Gastroesophageal sphincter (tissue), 4 donors: Measurements from ENCODE around the gene TTC33. TPM values are rescaled to one million over a fixed set of nuclear protein-coding genes. Genes with fewer than 3 reads are reported as not detected.

Experiments
- ATAC-seq: fragments of 150-250 bp; one replicate; pipeline ENCODE4 v1.9.1; 2016; ENCODE audit warnings: mild to moderate bottlenecking, moderate library complexity
- H3K27ac ChIP-seq, 4 donors: fragments of 200-600 bp; sonication (generic) in 3 of 4; 1 replicate in 3 of 4; 2 replicates in 1 of 4; pipeline ENCODE4 v1.5.1; 2016 to 2019
- H3K27me3 ChIP-seq: fragments of 200-600 bp; sonication (generic); one replicate; pipeline ENCODE4 v1.5.1; 2019
- H3K36me3 ChIP-seq, 2 donors: fragments of 200-600 bp; sonication (generic); one replicate each; pipeline ENCODE4 v1.5.1; 2019; ENCODE audit warnings: control low read depth in 1 of 2
- H3K4me1 ChIP-seq, 3 donors: fragments of 200-600 bp; sonication (generic); 1 replicate in 2 of 3; 2 replicates in 1 of 3; pipeline ENCODE4 v1.5.1; 2016 to 2019; ENCODE audit warnings: control low read depth in 2 of 3
- H3K4me3 ChIP-seq, 2 donors: fragments of 200-600 bp; sonication (generic); one replicate each; pipeline ENCODE4 v1.5.1; 2019; ENCODE audit warnings: mild to moderate bottlenecking in 1 of 2, moderate library complexity in 1 of 2
- H3K9me3 ChIP-seq, 3 donors: fragments of 200-600 bp; sonication (generic); one replicate each; pipeline ENCODE4 v1.5.1; 2017 to 2019; ENCODE audit warnings: control low read depth in 2 of 3
- EP300 ChIP-seq: sonication (generic); formaldehyde crosslinking; IDR thresholded peaks from one replicate; pipeline ENCODE4 v1.6.1; 2017; ENCODE audit warnings: antibody characterized with exemption, mild to moderate bottlenecking
- POLR2A ChIP-seq, 2 donors: fragments of 450-650 bp; IDR thresholded peaks; one replicate each; pipeline ENCODE4 v1.6.1; 2017; ENCODE audit warnings: antibody characterized with exemption in 2 of 2, mild to moderate bottlenecking in 2 of 2, moderate library complexity in 1 of 2
- POLR2AphosphoS5 ChIP-seq: sonication (generic); formaldehyde crosslinking; IDR thresholded peaks from one replicate; pipeline ENCODE4 v1.6.1; 2017; ENCODE audit warnings: antibody characterized with exemption
- WGBS, 2 donors: methylation state at CpG; one replicate each; pipeline ENCODE4 v1.1.5; 2018; ENCODE audit warnings: low coverage in 1 of 2; 5-methylcytosine and 5-hydroxymethylcytosine counted together
- total RNA-seq, 4 donors: library from RNA; depleted of rRNA; stranded (reverse); fragments of >200 nt; gene quantifications; one replicate each; pipeline ENCODE4 v1.1.0, GENCODE V29; 2016
- TF ChIP-seq, protein P1 (sequence below), 4 experiments: fragments of 200-600 bp in 2 of 4; fragments of 450-650 bp in 2 of 4; sonication (generic) in 1 of 4; IDR thresholded peaks; one replicate each; pipeline ENCODE4 v1.5.1; 2017 to 2019; ENCODE audit warnings: antibody characterized with exemption in 4 of 4, mild to moderate bottlenecking in 2 of 4, moderate library complexity in 2 of 4

TTC33 gene
- total RNA-seq, 4 donors from 2014 or later = 23.2 to 27.7 (median 25.8) TPM

DNA sequence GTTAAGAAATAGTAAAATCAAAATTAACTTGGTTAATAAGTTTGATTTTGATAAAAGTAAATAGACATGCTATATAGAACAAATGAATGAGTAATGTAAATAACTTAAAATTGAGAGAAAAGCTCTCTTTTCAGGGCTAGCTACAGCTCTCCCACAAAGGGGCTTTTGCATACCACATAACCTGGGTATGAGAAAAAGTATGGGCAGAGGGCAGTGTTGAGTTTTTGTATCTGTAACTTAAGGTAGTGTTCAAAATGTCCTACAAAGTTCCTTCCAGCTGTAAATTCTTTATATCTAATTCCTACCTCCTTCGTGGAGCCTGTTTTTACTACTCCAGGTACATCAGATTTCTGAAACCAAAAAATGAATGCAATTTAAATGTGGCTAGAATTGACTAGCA is 18.9 kb upstream of the TTC33 start:
- WGBS, 2 donors = 61 to 75% methylated on average over 1 of the region's 1 CpG
- Histone ChIP-seq H3K36me3 (peaks cover 0 to 77% of the 10 kb centered on the region in 2 donors), H3K27me3 (no peaks in the 10 kb centered on the region), H3K4me3 (no peak overlapping the region), H3K27ac (no peak overlapping the region), H3K4me1 (peaks cover 0 to 9% (median 6%) of the 10 kb centered on the region in 3 donors), H3K9me3 (no peaks in the 10 kb centered on the region)
- TF ChIP-seq POLR2A (IDR thresholded peaks at IDR 0.05) = no peak
- no peak for TF ChIP-seq POLR2AphosphoS5
- TF ChIP-seq EP300 = no peak
- TF ChIP-seq, protein P1, sequence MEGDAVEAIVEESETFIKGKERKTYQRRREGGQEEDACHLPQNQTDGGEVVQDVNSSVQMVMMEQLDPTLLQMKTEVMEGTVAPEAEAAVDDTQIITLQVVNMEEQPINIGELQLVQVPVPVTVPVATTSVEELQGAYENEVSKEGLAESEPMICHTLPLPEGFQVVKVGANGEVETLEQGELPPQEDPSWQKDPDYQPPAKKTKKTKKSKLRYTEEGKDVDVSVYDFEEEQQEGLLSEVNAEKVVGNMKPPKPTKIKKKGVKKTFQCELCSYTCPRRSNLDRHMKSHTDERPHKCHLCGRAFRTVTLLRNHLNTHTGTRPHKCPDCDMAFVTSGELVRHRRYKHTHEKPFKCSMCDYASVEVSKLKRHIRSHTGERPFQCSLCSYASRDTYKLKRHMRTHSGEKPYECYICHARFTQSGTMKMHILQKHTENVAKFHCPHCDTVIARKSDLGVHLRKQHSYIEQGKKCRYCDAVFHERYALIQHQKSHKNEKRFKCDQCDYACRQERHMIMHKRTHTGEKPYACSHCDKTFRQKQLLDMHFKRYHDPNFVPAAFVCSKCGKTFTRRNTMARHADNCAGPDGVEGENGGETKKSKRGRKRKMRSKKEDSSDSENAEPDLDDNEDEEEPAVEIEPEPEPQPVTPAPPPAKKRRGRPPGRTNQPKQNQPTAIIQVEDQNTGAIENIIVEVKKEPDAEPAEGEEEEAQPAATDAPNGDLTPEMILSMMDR (IDR thresholded peaks at IDR 0.05) = no peak
- ATAC-seq = no peak

DNA sequence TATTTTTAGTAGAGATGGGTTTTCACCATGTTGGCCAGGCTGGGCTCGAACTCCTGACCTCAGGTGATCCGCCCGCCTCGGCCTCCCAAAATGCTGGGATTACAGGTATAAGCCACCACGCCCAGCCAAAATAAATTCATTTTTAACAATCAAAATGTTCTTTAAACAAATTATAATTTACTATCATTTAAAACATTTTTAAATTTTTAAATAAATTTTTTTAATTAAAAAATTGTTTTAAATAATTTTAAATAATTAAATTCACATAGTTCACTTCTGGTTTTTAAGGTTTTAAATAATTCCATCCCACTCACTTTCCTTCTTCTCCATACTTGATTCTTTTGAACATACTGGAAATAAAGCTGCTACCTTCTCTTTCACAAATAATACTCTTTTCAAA is 15.0 kb upstream of the TTC33 start:
- no peak for ATAC-seq
- Histone ChIP-seq H3K4me1 (peaks cover 0 to 3% (median 1%) of the 10 kb centered on the region in 3 donors), H3K36me3 (peaks cover 3 to 88% of the 10 kb centered on the region in 2 donors), H3K27me3 (no peaks in the 10 kb centered on the region), H3K27ac (no peak overlapping the region), H3K9me3 (no peaks in the 10 kb centered on the region), H3K4me3 (no peak overlapping the region)
- 97 to 98% methylated on average over 5 of the region's 5 CpGs for WGBS, 2 donors
- no peak for TF ChIP-seq POLR2A (IDR thresholded peaks at IDR 0.05)

DNA sequence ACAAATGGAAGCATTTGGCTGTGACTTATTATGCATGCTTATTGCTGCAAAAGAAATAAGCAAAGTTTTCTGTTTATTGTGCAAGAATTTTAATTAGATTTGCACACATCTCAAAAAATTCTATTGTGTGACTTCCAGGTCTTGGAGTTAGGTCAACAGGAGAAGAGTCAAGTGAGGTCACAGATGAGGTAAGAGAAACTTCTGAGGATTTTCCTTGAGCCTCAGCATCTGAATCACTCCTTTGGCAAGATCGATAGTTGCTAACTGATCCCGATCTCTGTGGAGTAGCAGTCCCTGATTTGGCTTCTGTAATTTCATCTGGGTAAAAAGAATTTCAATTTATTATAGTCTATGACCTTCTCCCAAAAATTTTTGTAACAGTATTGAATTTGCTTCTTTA is 6.9 kb upstream of the TTC33 start:
- peaks cover 5 to 74% of the 10 kb centered on the region in 2 donors for H3K36me3 ChIP-seq
- no peaks in the 10 kb centered on the region for H3K9me3 ChIP-seq
- no peak for TF ChIP-seq POLR2AphosphoS5
- TF ChIP-seq, protein P1 (IDR thresholded peaks at IDR 0.05) = no peak
- TF ChIP-seq EP300 = no peak
- no peak for TF ChIP-seq POLR2A (IDR thresholded peaks at IDR 0.05)
- H3K27ac ChIP-seq = no peak overlapping the region
- no peak for ATAC-seq
- H3K4me3 ChIP-seq = no peak overlapping the region
- 54 to 80% methylated on average over 2 of the region's 2 CpGs for WGBS, 2 donors
- H3K27me3 ChIP-seq = no peaks in the 10 kb centered on the region
- H3K4me1 ChIP-seq = no peaks in the 10 kb centered on the region

DNA sequence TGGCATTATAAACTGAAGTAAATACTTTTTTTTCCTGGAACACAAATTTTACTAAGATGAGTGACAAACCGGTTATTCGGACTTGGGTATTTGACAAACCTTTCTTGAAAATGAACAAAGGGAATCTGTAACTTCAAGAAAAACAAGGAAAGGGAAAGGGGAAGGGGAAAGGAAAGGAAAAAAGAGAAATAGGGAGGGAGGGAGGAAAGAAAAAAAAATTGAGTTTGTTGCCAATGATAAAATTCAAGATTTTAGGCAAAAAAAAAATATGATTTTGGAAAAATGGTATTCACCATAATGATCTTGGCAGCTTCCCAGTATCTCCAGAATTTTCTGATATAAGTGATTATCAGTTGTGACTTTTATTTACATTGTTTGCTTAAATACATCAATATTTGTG is 1.6 kb upstream of the TTC33 start:
- 91 to 94% methylated on average over 2 of the region's 2 CpGs for WGBS, 2 donors
- Histone ChIP-seq H3K27ac (no peak overlapping the region), H3K4me3 (no peak overlapping the region), H3K36me3 (peaks cover 0 to 23% of the 10 kb centered on the region in 2 donors), H3K4me1 (peaks cover 0 to 20% (median 8%) of the 10 kb centered on the region in 3 donors), H3K27me3 (no peaks in the 10 kb centered on the region), H3K9me3 (no peaks in the 10 kb centered on the region)
- ATAC-seq = no peak
- TF ChIP-seq POLR2AphosphoS5 = no peak
- no peak for TF ChIP-seq POLR2A (IDR thresholded peaks at IDR 0.05)
- TF ChIP-seq, protein P1 (IDR thresholded peaks at IDR 0.05) = no peak
- no peak for TF ChIP-seq EP300

DNA sequence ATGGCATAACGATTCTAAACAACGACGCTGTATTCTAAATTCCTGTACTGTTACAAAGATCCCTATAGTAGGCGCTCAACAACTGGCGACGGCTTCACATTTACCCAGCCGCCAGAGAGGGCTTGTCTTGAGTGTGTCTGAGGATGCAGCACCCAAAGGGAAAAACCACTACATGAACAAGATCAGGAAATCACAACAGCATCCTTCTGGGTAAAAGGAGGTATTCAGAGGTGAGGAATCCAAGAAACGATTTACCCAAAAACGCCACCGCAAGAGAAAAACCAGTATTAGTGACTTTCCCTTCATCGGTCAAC is 711 bp downstream of the TTC33 start:
- Histone ChIP-seq H3K36me3 (peaks cover 0 to 6% of the 10 kb centered on the region in 2 donors), H3K27me3 (no peaks in the 10 kb centered on the region), H3K4me1 (peaks cover 0 to 20% (median 8%) of the 10 kb centered on the region in 3 donors), H3K9me3 (no peaks in the 10 kb centered on the region), H3K27ac (peak overlapping the region; percentile 83 to 94 (median 93)), H3K4me3 (peak overlapping the region; percentile 50 to 81)
- 0% methylated on average over 7 to 11 of the region's 11 CpGs for WGBS, 2 donors
- TF ChIP-seq EP300 = no peak
- TF ChIP-seq, protein P1 (IDR thresholded peaks at IDR 0.05) = peak; percentile 43 to 73 (median 57)
- TF ChIP-seq POLR2AphosphoS5 = peak; percentile 51
- TF ChIP-seq POLR2A (IDR thresholded peaks at IDR 0.05) = no peak
- peak; percentile 76 for ATAC-seq
